IPS-NIHi7 (cell line): Measurements from ENCODE around the gene MTHFD1.
A peak's percentile ranks its signal among the peaks of the same experiment; 100 is the strongest.
"Not testable (repeated sequence)": the region's sequence is repeated elsewhere in the genome, so short reads cannot be mapped to it uniquely, and the experiment has no call there.

ENCODE experiments used
- DNase-seq: peaks from one replicate; pipeline ENCODE4 v3.0.0; 2012; ENCODE audit warnings: mixed read lengths; ENCODE audit errors: extremely low spot score

Gene MTHFD1

DNA sequence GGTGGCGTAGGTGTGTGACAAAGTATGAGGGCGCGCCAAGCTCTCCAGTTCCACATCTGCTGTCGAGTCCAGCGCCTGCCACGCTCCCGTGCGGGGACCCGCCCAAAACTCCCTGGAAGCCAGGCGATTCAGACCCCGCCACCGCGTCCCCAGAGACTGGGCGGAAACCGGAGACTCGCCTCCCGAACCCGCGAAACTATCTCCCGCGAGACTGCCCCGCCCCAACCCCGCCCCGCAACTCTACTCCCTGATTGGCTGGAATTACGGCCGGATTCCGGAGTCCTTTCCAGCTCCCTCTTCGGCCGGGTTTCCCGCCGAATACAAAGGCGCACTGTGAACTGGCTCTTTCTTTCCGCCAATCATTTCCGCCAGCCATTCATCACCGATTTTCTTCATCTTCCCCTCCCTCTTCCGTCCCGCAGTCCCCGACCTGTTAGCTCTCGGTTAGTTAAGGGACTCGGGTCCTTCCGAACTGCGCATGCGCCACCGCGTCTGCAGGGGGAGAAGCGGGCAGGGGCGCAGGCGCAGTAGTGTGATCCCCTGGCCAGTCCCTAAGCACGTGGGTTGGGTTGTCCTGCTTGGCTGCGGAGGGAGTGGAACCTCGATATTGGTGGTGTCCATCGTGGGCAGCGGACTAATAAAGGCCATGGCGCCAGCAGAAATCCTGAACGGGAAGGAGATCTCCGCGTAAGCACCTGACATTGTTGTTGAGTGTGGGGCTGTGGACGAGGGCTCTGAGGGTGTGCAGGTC, at the start of gene MTHFD1:
TSS of gene MTHFD1 (plus strand) at position 572 of the 751 bp plus-strand sequence. CDS start at position 647, 75 bp downstream.
- peak; percentile 98 for DNase-seq

DNA sequence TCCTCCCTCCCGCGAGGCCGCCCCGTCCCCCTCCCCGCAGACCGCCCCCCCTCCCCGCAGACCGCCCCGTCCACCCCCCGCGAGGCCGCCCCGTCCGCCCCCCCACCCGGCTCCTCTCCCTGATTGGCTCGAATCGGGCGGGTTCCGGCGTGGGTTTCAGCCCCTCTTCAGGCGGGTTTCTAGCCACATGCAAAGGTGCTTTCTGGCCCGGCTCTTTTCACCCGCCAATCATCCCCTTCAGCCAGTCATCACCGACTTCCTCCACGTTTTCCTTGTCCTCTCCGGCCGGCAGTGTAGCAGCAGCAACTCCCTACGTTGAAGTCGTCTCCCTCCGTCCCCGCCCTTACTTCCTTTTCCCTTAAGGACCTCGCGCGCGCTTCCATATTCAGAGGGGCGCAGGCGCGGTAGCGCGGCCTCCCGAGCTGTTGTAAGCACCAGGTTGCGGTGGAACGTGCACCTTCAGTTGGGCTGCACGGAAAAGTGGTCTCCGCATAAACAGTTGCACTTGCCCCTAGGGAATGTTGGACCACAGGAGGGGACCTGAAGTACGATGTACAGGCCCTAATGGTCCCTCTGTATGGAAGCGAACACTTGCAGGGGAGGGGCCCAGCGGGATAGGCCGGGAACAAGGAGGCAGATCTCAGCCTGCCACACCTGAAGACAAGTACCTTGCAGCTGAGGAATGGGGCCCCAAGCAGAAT, 49.4 kb upstream of the MTHFD1 start:
- DNase-seq, result peak; percentile 98

DNA sequence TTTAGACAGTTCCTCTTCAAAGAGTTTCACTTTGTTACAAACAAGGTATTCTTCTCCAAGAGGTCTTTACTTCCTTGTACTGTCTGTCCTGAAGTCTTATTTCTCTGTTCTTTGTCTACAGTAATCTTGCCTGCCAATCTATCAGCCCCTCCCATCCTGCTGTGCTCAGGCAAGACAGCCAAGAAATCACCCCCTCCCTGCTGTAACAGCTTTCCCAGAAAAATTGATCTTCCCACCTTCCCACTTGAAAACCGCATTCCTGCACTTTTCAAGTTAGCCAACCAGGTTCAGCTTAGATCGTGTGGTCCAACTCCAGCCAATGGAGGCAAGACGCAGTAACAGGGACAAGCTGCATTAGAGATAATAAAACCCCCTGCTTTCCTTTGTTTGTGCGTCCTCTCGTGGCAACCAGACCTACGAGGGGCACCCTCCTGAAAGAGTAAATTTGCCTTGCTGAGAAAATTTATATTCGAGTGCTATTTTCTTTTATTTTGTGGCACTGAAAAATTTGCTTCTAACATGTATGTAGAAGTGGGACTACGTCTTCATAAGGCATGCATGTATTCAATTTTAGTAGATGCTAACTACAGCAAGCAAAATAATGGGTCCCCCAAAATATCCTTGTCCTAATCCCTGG, 47.5 kb upstream of the MTHFD1 start:
- DNase-seq, result no peak

DNA sequence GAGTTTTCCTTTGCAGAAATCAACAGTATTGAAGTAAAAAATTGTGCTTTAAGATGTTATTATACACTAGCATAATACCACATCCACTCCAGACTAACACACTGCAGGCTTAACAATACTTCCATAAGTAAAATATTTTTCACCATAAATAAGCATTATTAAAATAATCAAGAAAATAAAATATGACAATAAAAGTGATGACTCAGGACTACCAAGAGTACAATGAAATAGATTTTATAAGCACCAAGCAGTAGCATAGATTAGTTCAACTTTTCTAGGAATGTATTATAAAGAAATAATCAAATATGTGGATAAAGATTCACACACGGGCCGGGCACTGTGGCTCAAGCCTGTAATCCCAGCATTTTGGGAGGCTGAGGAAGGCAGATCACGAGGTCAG, 40.4 kb upstream of the MTHFD1 start:
- DNase-seq, result no peak

DNA sequence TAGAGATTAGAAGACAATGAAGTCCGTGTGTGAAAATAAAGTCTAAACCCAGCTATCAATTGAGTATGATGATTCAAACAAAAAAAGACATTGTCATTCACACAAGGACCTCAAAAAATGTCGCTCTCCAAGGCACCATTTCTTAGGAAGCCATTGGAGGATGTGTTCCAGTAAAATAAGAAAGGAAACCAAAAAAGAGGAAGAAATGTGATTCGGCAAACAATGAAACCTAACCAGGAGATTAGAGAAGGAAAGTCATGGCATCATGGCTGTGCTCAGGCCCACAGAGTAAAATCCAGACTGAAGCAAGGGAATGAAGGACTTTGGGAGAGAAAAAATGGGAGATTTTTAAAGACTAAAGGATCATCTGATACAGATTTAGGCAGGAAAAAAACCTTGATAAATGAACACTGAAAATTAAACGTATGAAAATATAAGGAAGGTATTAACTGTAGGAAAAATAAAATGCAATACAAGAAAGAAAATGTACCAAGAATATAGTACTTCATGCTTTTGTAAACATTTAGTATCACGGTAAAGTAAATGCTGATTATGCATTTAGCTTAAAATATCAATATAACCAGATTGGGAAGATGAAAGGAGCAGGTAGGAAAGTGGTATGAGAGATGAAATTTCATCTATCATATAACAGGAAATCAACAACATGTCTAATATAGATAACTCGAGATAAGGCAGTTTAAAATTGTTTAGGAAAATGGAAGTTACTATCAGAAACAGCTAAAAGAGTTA, 38.2 kb upstream of the MTHFD1 start:
- no peak for DNase-seq

DNA sequence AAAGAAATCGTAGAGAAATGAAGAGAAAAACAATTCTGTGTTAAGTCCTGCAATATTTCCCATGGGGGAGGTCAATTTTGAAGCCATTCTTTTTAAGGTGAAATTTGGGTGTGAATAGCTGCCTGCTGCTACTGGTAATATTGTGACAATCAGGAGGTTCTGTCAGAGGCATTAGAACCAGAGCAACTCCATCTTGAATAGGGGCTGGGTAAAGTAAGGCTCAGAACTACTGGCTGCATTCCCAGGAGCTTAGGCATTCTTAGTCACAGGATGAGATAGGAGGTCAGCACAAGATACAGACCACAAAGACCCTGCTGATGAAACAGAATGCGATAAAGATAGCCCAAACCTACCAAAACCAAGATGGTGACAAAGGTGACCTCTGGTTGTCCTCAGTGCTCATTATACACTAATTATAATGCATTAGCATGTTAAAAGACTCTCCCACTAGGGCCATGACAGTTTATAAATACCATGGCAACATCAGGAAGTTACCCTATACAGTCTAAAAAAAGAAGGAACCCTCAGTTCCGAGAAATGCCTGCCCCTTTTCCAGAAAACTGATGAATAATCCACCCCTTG, 24.8 kb upstream of the MTHFD1 start:
- no peak for DNase-seq

DNA sequence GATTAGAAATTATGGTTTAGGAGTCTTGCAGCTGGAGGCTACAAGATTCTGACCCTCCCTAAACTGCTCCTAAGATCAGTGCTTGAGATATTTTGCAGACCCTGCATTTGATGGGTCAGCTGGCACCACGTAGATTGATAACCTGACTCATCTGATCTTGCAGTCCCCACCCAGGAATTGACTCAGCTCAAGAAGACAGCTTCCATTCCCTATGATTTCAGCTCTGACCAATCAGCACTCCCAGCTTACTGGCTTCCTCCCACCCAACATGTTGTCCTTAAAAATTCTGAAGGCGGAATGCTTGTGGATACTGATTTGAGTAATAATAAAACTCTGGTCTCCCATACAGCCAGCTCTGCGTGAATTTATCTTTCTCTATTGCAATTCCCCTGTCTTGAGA, 23.2 kb upstream of the MTHFD1 start:
- DNase-seq, result no peak

DNA sequence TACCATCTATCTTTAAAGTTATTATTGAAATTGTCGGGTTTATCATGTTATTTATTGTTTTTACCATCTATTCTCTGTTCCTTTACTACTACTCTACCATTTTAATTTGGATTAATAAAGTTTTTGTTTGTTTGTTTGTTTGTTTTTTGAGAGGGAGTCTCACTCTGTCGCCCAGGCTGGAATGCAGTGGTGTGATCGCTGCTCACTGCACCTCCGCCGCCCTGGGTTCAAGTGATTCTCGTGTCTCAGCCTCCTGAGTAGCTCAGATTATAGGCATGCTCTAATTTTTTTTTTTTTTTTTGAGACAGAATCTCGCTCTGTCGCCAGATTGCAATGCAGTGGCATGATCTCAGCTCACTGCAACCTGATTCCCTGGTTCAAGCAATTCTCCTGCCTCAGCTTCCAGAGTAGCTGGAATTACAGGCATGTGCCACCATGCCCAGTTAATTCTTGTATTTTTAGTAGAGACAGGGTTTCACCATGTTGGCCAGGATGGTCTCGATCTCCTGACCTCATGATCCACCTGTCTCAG, 22.7 kb upstream of the MTHFD1 start:
- DNase-seq, result not testable (repeated sequence)

DNA sequence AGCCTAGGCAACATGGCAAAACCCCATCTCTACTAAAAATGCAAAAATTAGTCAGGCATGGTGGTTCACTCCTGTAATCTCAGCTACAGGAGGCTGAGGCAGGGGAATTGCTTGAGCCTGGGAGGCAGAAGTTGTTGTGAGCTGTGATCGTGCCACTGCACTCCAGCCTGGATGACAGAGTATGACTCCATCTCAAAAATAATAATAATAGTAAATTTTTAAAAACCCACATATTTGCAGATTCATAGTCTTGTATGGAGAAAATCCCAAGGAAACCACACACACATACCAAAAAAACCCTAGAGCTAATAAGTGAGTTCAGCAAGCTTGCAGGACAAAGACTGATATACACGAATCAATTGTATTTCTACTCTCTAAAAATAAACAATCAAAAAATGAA, 19.0 kb upstream of the MTHFD1 start:
- DNase-seq, result no peak

DNA sequence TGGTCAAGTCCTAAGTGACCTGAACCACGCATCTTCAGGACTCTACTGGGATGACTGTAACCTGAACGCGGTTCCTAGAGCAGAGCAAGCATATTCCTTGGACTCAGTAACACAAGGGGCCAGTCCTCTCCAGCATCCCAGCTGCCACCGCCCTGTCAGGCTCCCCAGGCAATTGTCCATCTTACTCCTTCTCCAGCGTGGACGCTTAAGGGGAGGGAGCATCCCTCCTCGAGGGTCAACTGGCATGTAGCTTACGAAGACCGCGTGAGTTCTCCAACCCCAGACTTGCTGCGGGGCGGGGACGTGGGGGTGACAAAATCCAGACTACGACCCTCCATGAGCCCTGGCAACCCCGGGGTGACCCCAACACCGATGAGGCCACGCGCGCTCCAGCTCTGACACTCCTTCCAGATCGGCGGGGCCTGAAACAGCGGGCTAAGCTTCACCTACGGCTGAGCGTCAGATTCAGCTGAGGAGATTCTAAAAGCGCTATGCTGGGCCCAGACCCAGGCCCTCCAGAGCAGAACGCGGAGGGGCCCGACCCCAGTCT, 846 bp upstream of the MTHFD1 start:
- DNase-seq, result peak; percentile 32

DNA sequence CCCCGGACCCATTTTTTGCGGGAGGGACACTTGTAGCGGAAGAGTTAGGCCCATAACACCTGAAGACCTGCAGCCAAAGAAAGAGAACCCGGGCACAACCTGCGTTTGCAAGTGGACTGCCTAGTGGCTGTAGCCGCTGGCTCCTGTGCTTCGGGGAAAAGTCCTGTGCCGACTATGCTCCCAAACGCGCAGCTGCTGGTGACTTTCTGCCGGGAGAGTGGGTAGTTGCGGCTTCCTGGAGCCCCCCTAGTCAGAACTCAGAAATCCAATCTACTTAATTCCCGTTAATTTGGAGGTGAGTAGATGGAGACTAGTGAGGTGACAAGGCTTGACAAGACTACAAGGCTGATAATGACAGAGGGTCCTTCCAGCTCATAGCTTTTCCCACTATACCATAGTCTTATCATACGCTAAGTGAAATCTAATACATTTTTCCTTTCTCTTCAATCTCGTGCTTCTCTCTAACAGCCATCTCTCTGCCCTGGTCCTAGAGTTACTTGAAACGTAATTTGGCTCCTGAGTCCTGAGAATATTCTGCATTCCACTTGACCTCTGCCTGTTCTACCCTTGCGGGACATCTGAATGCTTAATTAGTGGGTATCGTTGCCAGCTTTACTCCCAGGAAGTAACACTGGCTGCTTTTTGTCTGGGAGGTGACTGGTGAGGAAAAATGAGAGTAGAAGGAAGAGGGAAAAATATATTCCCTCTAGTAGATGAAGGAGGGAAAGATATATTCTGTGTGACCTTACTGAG, 556 bp downstream of the MTHFD1 start:
- no peak for DNase-seq

DNA sequence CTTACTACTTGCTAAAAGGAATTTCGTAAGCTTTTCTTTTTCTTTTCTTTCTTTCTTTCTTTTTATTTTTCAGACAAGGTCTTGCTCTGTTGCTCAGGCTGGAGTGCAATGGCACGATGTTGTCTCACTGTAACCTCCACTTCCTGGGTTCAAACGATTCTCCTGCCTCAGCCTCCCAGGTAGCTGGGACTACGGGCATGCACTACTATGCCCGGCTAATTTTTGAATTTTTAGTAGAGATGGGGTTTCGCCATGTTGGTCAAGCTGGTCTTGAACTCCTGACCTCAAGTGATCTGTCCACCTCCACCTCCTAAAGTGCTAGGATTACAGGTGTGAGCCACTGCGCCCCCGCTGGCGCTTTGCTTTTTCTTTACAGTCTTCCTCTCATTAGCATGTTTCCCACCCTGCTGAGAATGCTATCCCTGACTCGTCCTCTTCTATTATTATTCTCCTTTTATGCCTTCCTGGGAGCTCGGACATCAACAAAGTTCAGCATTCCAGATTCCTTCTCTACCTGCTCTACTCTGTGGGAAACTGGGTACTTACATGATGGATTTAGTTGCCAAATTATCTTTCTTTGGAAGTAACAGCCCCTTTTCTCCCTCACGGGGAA, 3.1 kb downstream of the MTHFD1 start:
- peak; percentile 61 for DNase-seq

DNA sequence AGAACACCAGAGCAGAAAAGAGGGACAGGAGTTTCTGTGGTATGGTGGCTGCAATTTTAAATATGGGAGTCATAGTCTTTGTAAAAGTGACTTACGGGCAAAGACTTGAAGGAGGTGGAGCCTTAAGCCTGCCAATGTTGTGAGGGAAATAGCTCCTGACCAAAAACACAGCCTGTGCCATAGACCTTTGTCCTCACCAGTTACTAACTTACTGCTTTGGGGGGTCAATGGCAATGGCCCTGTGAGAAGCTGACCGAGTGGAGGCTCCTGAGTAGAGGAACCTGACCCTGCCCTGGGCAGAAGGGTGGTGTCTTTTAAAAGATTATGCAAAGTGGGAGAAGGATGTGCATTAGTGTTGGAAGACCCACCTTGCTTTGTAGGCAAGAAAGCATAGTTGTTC, 3.8 kb downstream of the MTHFD1 start:
- no peak for DNase-seq

DNA sequence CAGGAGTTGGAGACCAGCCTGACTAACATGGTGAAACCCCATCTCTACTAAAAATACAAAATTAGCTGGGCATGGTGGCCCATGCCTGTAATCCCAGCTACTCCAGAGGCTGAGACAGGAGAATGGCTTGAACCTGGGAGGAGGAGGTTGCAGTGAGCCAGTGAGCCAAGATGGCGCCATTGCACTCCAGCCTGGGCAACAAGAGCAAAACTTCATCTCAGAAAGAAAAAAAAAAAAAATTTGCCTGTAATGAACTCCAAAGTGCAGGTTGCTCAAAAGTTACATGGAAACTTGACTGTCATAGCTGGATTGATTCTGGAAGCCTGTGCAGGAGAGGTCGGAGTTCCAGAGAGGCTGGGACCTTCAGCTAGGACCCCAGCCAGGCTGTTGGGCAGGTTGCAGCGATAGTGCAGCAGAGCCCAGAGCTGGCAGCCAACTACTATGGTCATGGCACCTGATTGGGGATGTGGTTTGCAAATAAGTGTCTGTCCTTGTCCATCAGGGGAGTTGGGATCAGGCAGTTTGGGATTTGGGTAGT, 5.1 kb downstream of the MTHFD1 start:
- DNase-seq, result not testable (repeated sequence)

DNA sequence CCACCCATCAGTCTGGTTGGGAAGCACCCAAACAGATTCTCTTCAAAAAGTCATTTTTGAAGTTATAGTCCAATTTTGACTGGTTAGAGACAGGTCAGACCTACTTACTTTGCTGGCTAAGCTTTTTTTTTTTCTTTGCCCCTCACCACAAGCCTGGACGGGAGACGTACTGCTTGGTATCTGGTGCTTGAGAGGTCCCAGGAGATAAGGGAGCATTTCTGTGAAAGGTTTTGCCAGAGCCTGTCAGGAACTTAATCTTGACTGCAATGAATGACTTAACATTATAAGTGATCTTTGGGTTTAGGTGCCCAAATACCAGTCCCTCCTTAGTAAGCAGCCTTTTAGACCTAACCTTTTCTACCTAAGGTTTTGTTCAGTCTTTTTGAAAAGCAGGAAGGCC, 6.3 kb downstream of the MTHFD1 start:
- no peak for DNase-seq

DNA sequence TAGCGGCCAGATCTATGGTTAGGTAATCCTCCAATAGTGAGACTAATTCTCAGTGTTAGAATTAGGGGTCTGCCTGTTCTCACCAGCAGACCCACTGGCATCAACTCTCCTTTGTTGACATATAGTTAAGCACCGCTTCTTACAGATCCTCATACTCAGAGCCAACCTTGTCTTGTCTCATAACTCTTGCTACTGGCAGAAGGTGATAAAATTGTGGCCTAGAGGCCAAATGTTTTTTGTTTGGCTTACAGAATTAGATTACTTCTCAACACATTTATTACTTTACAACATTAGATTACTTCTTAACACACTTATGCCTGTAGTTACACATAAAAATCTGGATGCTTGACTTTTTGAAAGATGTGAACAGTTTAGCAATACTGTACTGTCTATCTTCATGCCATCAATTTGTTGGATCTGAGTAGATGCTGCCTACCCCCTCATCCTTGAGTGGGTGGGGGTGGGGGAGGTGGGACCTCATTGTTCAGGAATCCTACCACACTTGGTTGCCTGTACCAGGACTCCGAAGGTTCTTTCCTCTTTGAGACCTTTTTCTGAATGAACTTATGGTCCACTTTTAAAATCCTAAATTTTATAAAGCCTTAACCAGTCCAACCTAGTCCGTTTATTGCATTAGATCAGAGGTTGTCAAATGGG, 7.0 kb downstream of the MTHFD1 start:
- DNase-seq, result no peak

DNA sequence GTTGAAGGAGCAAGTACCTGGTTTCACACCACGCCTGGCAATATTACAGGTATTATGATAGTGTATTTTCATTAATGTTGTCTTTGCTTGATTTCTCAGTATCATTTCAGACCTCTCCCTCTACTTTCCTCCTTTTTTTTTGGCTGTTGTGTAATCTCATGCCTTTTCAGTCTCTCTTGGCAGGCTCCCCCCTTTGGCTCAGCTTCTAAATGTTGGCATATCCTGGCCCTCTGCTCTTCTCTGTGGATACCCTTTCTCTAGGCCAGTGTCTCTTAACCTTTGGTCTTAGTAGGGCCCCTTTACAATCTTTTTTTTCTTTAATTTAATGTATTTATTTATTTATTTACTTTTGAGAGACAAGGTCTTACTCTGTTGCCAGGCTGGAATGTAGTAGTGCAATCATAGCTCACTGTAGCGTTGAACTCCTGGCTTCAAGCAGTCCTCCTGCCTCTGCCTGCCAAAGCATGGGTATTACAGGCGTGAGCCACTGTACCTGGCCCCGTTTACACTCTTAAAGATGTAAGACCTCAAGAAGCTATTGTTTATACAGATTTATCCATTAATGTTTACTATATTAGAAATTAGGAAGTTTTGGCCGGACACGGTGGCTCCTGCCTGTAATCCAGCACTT, 12.8 kb downstream of the MTHFD1 start:
- DNase-seq, result no peak

DNA sequence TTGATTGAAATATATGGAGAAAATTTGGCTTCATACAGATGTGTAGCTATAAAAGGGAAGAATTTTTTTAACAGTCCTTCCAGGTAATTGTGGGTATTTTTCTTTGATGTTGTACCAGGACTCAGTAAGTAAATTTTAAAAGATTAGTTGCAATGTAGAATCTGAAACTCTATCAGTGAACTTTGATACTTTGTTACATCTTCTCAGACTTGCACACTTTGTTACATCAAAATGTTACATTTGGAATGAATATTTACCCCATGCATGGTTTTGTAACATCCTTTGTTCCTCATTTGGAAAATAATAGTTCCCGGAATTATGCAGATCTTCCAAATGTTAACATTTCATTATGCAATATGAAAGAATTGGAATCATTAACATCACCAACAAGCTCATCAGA, 13.8 kb downstream of the MTHFD1 start:
- DNase-seq, result no peak

DNA sequence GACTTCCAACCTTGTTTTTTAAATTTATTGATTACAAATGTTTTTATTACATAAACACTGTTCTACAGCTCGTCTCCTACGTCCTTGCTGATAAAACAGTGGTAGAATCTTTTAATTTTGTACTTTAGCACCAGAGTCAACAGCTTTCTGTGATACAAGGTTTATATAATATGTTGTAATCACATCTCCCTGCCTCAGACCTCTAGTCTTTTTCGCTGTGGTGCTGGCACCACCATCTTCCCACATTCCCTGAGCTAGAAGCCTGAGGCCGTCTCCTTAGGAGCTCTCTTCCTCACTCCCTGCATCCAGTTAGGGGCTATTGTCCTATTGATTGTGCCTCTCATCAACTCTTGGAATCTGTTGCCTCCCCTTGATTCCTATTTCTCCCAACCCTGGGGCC, 17.1 kb downstream of the MTHFD1 start:
- no peak for DNase-seq
